ENCODE results near the gene CLSTN2.

The CLSTN2 gene

DNA sequence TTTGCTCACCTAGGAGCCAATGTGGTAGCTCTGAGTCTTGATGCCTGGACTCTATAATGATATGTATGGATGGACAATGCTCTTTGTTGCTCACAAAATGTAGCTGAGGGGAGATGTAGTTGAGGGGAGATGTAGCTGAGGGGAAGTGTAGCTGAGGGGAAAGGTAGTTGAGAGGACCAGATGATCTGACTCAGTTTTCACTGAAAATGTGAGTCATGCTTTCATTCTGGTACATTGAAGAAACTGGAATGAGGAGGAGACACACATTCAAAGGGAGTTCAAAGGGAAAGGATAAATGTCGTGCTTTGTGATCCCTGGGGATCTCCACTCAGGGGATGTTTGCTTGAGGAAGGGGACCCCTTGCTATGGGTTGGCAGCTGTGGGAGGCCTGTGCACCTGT, 440.0 kb downstream of the CLSTN2 start:
- Histone ChIP-seq H3K4me3 (IDR thresholded peaks at IDR 0.05; ENCODE audit: insufficient read depth, low read depth, low read length) (no peak overlapping the region), H3K79me2 (ENCODE audit: insufficient read depth, low read depth) (no peaks in the 10 kb centered on the region)

DNA sequence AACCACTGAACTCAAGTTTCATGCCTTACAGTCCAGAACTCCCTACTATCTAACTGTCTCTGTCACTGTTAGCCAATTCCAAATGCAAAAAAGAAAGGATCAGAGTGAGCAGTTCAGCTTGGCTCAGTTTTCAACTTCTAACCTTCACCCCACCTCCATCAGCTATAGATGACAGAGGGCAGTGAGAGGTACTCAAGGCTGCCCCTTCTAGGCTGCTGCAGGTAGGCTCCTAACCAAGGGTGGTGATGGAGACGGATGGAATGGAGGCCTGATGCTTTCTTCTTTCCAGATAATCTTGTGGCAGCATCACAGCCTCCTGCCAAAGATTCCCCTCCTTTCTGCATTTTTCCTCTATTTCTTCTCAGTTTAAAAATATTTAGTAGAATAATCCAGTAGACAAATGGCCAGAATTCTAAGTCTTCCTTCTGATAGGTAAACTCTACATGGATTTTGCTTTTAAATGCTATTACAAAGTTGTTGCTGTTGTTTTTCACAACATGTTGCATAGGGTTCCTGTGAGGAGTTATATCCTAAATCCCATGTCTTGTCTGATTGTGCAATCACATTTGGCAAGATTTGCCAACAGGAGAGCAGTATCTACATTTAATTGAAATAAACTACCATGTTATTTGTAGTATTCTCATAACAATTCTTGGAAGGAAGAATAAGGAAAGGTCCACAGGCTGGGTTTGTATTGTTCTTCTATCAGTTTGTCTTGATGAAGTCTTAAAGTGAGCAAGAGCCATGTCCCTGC, 441.3 kb downstream of the CLSTN2 start:
- no peak overlapping the region for H3K4me3 ChIP-seq (IDR thresholded peaks at IDR 0.05; ENCODE audit: insufficient read depth, low read depth, low read length)
- TF ChIP-seq, protein P1, sequence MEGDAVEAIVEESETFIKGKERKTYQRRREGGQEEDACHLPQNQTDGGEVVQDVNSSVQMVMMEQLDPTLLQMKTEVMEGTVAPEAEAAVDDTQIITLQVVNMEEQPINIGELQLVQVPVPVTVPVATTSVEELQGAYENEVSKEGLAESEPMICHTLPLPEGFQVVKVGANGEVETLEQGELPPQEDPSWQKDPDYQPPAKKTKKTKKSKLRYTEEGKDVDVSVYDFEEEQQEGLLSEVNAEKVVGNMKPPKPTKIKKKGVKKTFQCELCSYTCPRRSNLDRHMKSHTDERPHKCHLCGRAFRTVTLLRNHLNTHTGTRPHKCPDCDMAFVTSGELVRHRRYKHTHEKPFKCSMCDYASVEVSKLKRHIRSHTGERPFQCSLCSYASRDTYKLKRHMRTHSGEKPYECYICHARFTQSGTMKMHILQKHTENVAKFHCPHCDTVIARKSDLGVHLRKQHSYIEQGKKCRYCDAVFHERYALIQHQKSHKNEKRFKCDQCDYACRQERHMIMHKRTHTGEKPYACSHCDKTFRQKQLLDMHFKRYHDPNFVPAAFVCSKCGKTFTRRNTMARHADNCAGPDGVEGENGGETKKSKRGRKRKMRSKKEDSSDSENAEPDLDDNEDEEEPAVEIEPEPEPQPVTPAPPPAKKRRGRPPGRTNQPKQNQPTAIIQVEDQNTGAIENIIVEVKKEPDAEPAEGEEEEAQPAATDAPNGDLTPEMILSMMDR (conservative IDR thresholded peaks at IDR 0.05; ENCODE audit: low read depth, low read length) = no peak
- H2AFZ ChIP-seq (ENCODE audit: low read depth) = no peak overlapping the region
- no peaks in the 10 kb centered on the region for H4K20me1 ChIP-seq (ENCODE audit: insufficient read depth)
- no peaks in the 10 kb centered on the region for H3K4me1 ChIP-seq (ENCODE audit: low read depth, poor library complexity, severe bottlenecking)
- no peak overlapping the region for H3K27ac ChIP-seq
- H3K79me2 ChIP-seq (ENCODE audit: insufficient read depth, low read depth) = no peaks in the 10 kb centered on the region
- no peak overlapping the region for H3K9ac ChIP-seq
- H3K4me2 ChIP-seq = no peak overlapping the region
- no peaks in the 10 kb centered on the region for H3K36me3 ChIP-seq (ENCODE audit: insufficient read depth)
- no peaks in the 10 kb centered on the region for H3K27me3 ChIP-seq (ENCODE audit: insufficient read depth, low read depth)

More for the DNA sequence above, 440.0 kb downstream of the CLSTN2 start:
- TF ChIP-seq, protein P1 (conservative IDR thresholded peaks at IDR 0.05; ENCODE audit: low read depth, low read length) = no peak
- Histone ChIP-seq H3K36me3 (ENCODE audit: insufficient read depth) (no peaks in the 10 kb centered on the region), H3K9ac (no peak overlapping the region), H4K20me1 (ENCODE audit: insufficient read depth) (no peaks in the 10 kb centered on the region), H3K27ac (no peak overlapping the region), H2AFZ (ENCODE audit: low read depth) (no peak overlapping the region), H3K4me1 (ENCODE audit: low read depth, poor library complexity, severe bottlenecking) (no peaks in the 10 kb centered on the region), H3K27me3 (ENCODE audit: insufficient read depth, low read depth) (no peaks in the 10 kb centered on the region), H3K4me2 (no peak overlapping the region)

DNA sequence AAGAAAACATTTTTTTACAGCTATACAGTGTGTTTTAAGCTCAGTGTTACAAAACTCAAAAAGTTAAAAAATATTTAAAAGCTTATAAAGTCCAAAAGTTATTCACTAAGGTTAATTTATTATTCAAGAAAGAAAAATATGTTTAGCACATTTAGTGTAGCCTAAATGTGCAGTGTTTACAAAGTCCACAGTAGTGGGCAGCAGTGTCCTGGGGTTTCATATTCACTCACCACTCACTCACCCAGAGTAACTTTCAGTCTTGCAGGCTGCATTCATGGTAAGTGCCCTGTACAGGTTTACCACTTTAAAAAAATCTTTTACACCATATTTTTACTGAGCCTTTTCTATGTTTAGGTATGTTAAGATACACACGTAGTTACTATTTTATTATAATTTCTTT, 442.7 kb downstream of the CLSTN2 start:
- Histone ChIP-seq H4K20me1 (ENCODE audit: insufficient read depth) (no peaks in the 10 kb centered on the region), H3K36me3 (ENCODE audit: insufficient read depth) (no peaks in the 10 kb centered on the region), H3K4me1 (ENCODE audit: low read depth, poor library complexity, severe bottlenecking) (no peaks in the 10 kb centered on the region), H3K4me2 (no peak overlapping the region), H3K27ac (no peak overlapping the region), H2AFZ (ENCODE audit: low read depth) (no peak overlapping the region), H3K9ac (no peak overlapping the region), H3K27me3 (ENCODE audit: insufficient read depth, low read depth) (no peaks in the 10 kb centered on the region), H3K79me2 (ENCODE audit: insufficient read depth, low read depth) (no peaks in the 10 kb centered on the region), H3K4me3 (IDR thresholded peaks at IDR 0.05; ENCODE audit: insufficient read depth, low read depth, low read length) (no peak overlapping the region)
- TF ChIP-seq, protein P1 (conservative IDR thresholded peaks at IDR 0.05; ENCODE audit: low read depth, low read length) = no peak

DNA sequence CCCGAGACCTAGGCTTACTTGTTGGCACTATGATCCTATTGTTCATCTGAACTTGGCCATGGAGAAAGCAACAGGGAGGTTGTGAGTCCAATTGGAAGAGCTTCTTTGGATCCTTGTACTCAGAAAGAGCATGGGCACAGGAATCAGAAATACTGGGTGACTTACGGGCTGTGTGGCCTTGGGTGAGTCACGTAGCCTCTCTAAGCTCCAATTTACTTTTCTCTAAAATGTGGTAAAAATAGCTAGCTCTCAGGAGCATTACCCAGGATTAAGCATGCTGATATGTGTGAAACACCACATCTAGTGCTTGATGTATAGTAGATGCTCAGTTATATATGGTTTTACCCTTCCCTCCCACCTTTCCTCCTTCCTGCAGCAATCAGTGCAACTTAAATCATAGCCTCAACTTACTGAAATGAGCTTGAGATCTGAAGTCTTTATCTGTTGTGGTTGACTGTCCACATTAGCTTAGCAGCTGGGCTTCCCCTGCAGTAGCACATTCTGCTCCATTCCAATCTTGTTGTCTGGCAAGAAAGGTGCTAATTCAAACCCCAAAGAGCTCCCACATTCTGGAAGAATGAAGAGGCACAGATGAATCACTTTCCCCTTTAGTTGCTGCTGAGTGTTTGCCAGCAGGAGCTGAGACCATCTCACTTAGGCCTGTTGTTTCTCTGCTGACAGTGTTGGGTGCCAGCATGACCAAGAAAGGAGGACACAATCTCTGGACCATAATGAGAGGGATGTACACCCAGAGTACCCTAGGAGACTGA, 443.8 kb downstream of the CLSTN2 start:
- Histone ChIP-seq H3K79me2 (ENCODE audit: insufficient read depth, low read depth) (no peaks in the 10 kb centered on the region), H3K27ac (no peak overlapping the region), H3K4me3 (IDR thresholded peaks at IDR 0.05; ENCODE audit: insufficient read depth, low read depth, low read length) (no peak overlapping the region), H3K9ac (no peak overlapping the region), H3K4me2 (no peak overlapping the region), H3K27me3 (ENCODE audit: insufficient read depth, low read depth) (no peaks in the 10 kb centered on the region), H2AFZ (ENCODE audit: low read depth) (no peak overlapping the region), H3K4me1 (ENCODE audit: low read depth, poor library complexity, severe bottlenecking) (no peaks in the 10 kb centered on the region), H4K20me1 (ENCODE audit: insufficient read depth) (no peaks in the 10 kb centered on the region), H3K36me3 (ENCODE audit: insufficient read depth) (no peaks in the 10 kb centered on the region)
- TF ChIP-seq, protein P1 (conservative IDR thresholded peaks at IDR 0.05; ENCODE audit: low read depth, low read length) = no peak
